Neural cell (in vitro differentiated cells): ENCODE data around the gene NGEF.

ENCODE experiments used
- CTCF ChIP-seq: fragments of 450-650 bp; IDR thresholded peaks from 2 replicates; pipeline ENCODE4 v1.5.1; 2014; ENCODE audit warnings: antibody characterized with exemption, mild to moderate bottlenecking, moderate library complexity; ENCODE audit not compliant: poor library complexity, severe bottlenecking
- EP300 ChIP-seq: fragments of 450-650 bp; conservative IDR thresholded peaks from 2 replicates; pipeline ENCODE4 v1.6.1; 2014; ENCODE audit warnings: antibody characterized with exemption, mild to moderate bottlenecking, moderate library complexity; ENCODE audit not compliant: poor library complexity, severe bottlenecking
- EZH2 ChIP-seq: fragments of 200-600, 300-800 bp; shearing (Covaris generic), sonication (generic); IDR thresholded peaks from 2 replicates; pipeline ENCODE4 v1.6.1; 2014; ENCODE audit warnings: antibody characterized with exemption, low read length, borderline replicate concordance, mild to moderate bottlenecking; ENCODE audit not compliant: insufficient read depth, poor library complexity, severe bottlenecking
- POLR2AphosphoS5 ChIP-seq: IDR thresholded peaks from 2 replicates; pipeline ENCODE4 v1.6.1; 2012
- RAD21 ChIP-seq: fragments of 450-650 bp; conservative IDR thresholded peaks from 2 replicates; pipeline ENCODE4 v1.6.1; 2014; ENCODE audit warnings: antibody characterized with exemption, mild to moderate bottlenecking, moderate library complexity
- TAF1 ChIP-seq: IDR thresholded peaks from 2 replicates; pipeline ENCODE4 v1.6.1; 2012; ENCODE audit warnings: low read depth
- TF ChIP-seq, protein P1 (sequence below): IDR thresholded peaks from 2 replicates; pipeline ENCODE4 v1.6.1; 2012; ENCODE audit warnings: borderline replicate concordance

- no peak for TF ChIP-seq CTCF
- no peak for TF ChIP-seq EZH2
- TF ChIP-seq RAD21 = no peak
- no peak for TF ChIP-seq POLR2AphosphoS5
- TF ChIP-seq EP300 = no peak
- no peak for TF ChIP-seq TAF1
- TF ChIP-seq, protein P1, sequence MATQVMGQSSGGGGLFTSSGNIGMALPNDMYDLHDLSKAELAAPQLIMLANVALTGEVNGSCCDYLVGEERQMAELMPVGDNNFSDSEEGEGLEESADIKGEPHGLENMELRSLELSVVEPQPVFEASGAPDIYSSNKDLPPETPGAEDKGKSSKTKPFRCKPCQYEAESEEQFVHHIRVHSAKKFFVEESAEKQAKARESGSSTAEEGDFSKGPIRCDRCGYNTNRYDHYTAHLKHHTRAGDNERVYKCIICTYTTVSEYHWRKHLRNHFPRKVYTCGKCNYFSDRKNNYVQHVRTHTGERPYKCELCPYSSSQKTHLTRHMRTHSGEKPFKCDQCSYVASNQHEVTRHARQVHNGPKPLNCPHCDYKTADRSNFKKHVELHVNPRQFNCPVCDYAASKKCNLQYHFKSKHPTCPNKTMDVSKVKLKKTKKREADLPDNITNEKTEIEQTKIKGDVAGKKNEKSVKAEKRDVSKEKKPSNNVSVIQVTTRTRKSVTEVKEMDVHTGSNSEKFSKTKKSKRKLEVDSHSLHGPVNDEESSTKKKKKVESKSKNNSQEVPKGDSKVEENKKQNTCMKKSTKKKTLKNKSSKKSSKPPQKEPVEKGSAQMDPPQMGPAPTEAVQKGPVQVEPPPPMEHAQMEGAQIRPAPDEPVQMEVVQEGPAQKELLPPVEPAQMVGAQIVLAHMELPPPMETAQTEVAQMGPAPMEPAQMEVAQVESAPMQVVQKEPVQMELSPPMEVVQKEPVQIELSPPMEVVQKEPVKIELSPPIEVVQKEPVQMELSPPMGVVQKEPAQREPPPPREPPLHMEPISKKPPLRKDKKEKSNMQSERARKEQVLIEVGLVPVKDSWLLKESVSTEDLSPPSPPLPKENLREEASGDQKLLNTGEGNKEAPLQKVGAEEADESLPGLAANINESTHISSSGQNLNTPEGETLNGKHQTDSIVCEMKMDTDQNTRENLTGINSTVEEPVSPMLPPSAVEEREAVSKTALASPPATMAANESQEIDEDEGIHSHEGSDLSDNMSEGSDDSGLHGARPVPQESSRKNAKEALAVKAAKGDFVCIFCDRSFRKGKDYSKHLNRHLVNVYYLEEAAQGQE = no peak
These were observed 153.6 kb downstream of the NGEF start for GRCh38 chr2:232859385-232859916.
